NCI-H1694 treated with DMSO at 0.1 percent for 48 hours (cell line): ENCODE data around the gene ZNF655.
A peak's percentile ranks its signal among the peaks of the same experiment; 100 is the strongest.

Source experiments
- DNase-seq: peaks from one replicate; lab custom pipeline; 2025; lab: John Stamatoyannopoulos, UW

The ZNF655 gene

DNA sequence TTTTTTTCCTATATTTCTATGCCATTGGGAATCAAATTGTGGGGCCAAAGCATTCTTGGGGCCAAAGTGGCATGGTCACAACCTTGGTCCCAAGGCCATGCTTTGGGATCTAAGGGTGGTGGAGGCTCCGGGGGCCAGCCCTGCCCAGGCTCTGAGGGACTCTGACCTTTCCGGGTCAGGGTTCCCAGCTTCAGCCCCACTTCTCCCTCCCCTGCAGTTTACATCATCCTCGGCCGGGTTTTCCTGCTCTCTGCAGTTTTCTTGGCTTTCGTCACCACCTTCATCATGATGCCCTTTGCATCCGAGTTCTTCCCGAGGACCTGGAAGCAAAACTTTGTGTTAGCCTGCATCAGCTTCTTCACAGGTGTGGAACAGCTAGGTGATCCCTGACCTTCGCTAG lies 48.1 kb downstream of the ZNF655 start:
- DNase-seq, result no peak

DNA sequence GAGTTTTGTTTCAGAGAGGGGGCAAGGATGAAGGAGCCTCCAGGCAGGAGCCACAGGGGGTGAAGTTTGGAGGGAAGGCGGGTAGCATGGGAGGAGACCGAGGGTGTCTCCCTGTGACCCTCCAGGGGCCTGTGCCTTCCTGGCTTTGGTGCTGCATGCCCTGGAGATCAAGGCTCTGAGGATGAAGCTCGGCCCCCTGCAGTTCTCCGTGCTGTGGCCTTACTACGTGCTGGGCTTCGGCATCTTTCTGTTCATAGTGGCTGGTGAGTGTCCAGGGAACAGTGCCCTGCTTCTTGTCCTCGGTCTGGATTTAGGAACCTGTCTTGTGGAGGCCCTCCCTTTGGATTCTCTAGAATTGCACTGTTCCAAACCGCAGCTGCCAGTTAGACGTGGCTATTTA lies 49.1 kb downstream of the ZNF655 start:
- no peak for DNase-seq

DNA sequence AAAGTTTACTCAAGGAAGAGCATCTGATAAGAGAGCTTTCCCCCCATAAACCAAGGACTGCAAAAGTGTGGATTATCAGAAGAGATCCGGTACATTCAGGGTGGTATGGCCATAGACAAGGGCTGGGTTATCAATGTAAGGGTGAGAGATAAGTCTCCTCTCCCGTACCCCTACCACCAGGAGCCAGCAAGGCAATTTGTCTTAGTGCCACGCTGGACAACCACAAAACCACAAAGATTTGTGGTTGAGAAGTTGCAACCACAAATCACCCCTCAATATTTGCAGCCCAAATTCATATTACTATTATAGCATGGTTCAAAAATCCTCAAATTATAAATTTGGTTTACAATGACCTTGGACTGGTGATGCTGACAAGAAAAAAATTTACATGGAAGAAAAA lies 56.1 kb downstream of the ZNF655 start:
- DNase-seq, result no peak

DNA sequence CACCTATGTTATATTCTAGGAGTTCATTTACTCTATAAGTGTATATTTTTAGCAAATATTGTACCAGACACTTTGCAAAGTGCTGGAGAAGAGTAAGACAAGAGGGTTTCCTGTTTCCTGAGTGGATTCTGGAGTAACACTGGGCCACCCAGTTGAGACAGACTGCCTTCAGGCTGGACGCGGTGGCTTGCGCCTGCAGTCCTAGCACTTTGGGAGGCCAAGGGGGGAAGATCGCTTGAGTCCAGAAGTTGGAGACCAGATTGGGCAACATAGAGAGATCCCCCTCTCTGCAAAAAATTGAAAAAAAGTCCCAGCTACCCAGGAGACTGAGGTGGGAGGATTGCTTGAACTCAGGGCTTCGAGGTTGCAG lies 57.5 kb downstream of the ZNF655 start:
- no peak for DNase-seq

DNA sequence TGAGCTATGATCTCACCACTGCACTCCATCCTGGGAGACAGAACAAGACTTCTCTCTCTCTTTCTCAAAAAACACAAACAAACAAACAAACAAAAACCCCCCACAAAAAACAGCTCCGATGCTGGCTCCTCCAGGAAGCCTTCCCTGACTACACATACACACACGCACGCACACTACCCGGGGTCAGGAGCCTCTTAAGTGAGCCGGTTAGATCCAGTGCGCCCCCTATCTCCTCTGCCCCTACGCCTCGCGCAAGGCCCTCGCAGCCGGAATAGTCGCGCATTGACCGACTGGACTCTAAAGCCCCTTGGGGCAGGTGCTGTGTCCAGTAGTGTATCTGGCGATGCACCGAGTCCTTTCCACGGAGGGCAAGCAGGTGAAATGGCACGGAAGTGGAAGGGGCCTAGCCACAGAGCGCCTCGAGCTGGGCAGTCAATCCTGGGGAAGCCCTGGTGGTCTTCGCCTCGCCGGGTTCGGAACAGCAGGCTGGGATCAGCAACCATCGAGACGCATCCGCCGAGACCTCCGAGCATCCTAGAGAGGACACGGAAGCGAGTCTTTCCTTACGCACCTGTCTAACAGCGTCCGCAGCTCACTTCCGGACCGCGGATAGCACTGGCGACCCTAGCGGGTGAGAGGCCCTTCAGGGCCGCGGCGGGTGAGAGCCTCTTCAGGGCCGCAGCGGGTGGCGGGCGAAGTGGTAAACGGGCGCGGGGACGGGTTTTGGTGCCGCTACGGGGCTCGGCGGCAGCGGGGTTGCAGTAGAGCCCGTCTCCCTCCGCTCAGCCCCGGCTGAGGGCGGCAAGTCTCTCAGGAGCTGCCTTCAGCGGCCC lies 58.1 kb downstream of the ZNF655 start, which contains the start of gene ZSCAN25:
Gene ZSCAN25 (plus strand): TSS at position 588 of the 833 bp plus-strand sequence. CDS start 2,661 bp downstream, outside the sequence.
- peak; percentile 92 for DNase-seq

DNA sequence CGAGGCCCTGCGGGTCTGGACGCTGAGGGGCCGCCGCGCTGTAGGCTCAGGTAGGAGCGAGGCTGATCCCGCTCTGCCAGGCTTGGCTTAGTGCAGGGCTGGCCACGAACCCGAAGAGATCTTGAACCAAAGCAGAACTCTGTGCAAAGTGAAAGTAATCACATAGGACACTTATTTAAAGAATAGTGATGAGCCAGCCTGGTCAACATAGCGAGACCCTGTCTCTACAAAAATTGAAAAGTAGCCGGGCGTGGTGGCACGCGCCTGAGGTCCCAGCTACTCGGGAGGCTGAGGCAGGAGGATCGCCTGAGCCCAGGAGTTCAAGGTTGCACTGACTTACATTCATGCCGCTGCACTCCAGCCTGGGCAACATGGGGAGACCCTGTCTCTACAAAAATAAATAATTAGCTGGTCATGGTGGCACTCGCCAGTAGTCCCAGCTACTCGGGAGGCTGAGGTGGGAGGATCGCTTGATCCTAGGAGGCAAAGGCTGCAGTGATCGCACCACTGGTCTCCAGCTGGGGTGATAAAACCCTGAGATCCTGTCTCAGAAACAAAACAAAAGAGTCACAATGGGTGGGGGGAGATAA lies 58.8 kb downstream of the ZNF655 start:
- no peak for DNase-seq

DNA sequence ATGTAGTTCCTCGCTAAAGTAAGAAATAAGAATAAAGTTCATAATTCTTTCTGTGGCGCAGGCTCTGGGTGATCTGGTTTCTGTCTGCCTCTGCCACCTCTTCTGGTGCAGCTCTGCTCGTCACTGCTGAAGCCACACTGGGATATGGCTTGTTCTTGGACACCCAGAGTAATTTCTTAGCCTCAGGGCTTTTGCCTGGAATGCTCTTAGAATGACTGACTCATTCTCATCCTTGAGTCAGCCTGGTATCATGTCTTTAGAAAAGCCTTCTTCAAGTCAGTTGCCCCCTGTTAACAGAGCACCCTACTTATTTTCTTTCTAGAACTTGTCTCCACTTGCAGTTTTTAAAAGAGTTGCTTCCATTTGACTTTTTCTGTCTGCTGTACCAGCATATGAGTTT lies 60.3 kb downstream of the ZNF655 start:
- no peak for DNase-seq

DNA sequence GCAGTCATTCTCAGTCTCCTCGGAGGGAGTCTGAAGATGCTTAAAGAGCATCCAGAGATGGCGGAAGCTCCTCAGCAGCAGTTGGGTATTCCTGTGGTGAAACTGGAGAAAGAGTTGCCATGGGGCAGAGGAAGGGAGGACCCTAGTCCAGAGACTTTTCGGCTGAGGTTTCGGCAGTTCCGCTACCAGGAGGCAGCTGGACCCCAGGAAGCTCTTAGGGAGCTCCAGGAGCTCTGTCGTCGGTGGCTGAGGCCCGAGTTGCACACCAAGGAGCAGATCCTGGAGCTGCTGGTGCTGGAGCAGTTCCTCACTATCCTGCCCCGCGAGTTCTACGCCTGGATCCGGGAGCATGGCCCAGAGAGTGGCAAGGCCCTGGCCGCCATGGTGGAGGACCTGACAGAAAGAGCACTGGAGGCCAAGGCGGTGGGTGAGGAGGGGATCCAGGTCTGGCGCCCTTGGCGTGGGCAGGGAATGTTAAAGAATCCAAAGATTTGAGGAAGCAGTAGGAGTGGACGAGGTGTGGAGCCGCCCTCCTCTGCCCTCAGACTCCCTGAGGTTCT lies 61.2 kb downstream of the ZNF655 start:
- DNase-seq, result no peak

DNA sequence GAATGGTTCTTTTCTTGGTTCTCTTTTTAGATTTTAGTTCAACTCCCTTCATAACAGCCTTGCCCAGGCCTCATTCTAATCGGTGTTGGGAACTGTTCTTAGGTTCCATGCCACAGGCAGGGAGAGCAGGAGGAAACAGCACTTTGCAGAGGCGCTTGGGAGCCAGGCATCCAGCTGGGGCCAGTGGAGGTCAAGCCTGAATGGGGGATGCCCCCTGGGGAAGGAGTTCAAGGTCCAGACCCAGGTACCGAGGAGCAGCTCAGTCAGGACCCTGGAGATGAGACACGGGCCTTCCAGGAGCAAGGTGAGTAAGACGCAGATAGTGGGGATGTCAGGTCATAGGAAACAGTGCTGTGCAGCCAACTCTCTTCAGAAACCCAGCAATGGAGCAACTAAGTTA lies 62.8 kb downstream of the ZNF655 start:
- DNase-seq, result no peak

DNA sequence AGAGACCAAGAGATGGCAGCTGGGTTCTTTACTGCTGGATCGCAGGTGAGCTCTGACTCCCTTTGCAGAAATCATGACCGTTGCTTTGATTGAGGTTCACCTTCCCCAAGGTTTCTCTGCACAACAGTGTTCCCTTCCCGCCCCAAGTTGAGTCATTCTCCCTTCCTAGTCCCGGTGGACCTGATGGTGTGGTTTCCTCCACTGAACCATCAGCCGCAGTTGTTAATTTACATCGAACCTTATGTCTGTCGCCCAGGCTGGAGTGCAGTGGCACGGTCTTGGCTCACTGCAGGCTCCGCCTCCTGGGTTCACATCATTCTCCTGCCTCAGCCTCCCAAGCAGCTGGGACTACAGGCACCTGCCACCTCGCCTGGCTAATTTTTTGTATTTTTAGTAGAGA lies 64.2 kb downstream of the ZNF655 start:
- no peak for DNase-seq

DNA sequence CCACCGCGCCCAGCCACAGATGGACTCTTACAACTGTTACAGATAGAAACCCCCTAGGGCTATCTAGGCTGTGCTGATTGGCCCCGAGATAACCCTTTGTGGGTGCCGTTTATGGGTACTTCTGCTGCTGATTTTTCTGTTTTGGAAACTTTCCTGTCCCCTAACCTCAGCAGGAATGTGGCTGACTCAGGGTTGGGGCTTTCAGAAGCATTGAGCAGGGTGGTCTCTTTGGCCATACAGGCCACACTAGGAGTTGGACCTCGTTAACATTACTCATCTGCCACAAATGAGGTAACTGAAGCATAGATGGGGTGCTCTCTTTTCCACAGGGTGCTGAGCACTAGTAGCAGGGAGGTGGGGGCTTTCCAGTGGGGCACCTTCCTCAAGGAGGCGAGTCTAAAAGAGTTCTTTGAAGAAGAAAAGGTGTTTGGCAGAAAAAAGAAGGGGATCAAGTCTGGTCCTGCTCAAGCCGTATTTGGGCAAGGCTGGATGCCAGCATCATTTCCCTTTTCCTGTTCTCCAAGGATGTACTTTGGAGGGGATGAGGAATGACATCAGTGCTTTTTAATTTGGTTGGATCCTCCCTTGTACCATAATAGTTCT lies 64.8 kb downstream of the ZNF655 start:
- DNase-seq, result no peak

DNA sequence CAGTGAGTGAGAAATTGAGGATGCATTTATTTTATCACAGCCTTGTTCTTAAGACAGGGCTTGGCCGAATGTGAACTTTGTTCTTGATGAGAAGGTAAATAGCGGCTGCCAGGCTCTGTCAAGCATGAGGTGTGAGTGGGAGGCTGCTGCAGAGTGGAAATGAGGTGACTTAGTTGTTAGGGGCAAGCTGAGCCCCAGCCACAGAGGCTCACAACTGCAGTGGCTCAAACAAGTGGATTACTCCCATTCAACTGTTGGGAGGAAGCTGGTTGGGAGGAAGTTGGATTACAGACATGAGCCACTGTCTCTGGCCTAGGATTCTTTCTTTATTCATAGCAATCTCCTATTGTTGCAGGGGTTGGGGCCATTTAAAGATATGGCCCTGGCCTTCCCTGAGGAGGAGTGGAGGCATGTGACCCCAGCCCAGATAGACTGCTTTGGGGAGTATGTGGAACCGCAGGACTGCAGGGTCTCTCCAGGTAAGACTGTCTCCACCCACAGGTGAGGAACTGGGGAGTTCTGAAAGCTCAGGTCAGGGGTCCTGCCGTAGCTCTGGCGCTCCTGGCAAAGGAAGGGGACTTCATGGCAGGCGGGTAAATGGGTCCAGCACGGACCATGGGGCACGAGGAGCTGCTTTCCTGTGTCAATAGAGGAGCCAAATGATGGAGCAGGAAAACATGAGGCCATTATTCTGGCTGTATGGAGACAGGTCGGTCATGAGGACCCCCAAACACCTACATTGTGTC lies 65.4 kb downstream of the ZNF655 start:
- DNase-seq, result no peak

DNA sequence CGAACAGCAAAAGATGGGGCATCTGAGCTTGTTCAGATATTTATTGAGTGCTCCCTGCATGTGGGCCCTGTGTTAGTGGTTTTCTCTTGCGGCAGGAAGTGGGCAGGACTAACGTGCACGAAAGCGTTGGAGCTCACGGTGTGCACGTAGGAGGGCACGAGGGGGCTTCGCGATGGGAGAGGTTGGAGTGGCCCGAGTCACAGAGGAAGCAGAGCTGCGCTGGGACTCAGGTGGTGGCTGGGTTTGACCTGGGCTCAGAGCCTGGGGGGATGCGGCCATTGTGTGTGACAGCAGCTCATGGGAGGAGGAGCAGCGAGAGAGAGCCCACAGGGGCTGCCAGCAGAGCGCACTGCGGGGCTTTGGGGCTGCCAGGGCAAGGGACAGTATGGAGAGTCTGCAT lies 66.0 kb downstream of the ZNF655 start:
- no peak for DNase-seq

DNA sequence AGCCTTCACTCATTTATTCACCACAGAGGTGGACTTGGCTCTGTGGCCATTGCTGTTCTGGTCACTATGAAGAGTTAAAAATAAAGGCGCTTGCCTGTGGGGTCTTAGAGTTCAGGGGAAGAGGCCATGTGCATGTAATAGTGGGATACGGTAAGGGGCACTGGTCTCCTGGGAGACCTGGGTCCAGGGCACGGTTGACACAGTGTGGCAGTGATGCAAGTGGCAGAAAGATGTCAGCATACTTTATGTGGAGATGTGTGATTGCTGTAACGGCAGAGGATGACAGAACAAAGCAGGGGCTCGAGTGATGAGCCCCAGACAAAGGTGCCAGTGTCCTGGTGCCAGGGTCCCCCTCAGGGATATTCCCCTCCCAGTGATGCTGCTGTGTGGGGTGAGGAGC lies 66.9 kb downstream of the ZNF655 start:
- DNase-seq, result no peak

DNA sequence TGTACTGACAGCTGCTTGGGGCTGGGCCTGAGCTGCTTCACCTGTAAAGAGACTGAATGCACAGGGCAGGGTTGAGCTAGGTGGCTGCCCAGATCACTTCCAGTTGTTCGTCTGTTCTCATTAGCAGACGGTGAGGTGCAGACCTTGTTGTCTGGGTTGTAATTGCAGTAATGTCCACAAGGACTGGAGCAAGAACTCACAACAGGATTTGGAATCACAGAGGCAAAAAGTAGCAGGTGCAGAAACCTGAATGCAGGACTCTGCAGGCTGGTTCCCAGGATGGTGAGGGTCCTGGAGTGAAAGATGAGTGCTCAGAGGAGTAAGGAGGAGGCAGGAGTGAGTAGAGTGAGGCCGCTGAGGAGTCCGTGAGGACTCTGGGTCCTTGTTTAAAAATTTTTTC lies 67.5 kb downstream of the ZNF655 start:
- no peak for DNase-seq
